NCI-H2171 (cell line): ENCODE measurements around the gene PEX19.

Source experiments
- DNase-seq: peaks from one replicate; lab custom pipeline; 2025; lab: John Stamatoyannopoulos, UW

The PEX19 gene

GRCh38 chr1:160237558-160237957, 47.4 kb downstream of the PEX19 start:
- DNase-seq: no peak

- no peak for DNase-seq
Observed at GRCh38 chr1:160236806-160237205, 48.1 kb downstream of the PEX19 start.

GRCh38 chr1:160232911-160233310, 52.0 kb downstream of the PEX19 start:
- DNase-seq: no peak

GRCh38 chr1:160228431-160228830, 56.5 kb downstream of the PEX19 start:
- DNase-seq: no peak

- no peak for DNase-seq
Observed at GRCh38 chr1:160227561-160227960, 57.4 kb downstream of the PEX19 start.

GRCh38 chr1:160227034-160227433, 57.9 kb downstream of the PEX19 start:
- no peak for DNase-seq
